K562 (cell line): ENCODE measurements around the gene SMARCB1. TPM values are rescaled to one million over a fixed set of nuclear protein-coding genes. Genes with fewer than 3 reads are reported as not detected.
A peak's percentile ranks its signal among the peaks of the same experiment; 100 is the strongest.

Source experiments
- DNMT1 ChIP-seq: fragments of 450-650 bp; IDR thresholded peaks from 2 replicates; pipeline ENCODE4 v1.6.1; 2016; ENCODE audit warnings: antibody characterized with exemption, mild to moderate bottlenecking
- EP300 ChIP-seq: IDR thresholded peaks from 2 replicates; pipeline ENCODE4 v1.6.1; 2012; ENCODE audit warnings: low read length, improper control_type of control experiment
- FOXP4 ChIP-seq: sonication (generic); formaldehyde crosslinking; IDR thresholded peaks from 2 replicates; pipeline ENCODE4 v1.8.0; 2022; ENCODE audit warnings: mild to moderate bottlenecking, missing genetic modification reagents, borderline replicate concordance
- KDM2B ChIP-seq: fragments of 250-450 bp; sonication (Bioruptor Pico); IDR thresholded peaks from 2 replicates; pipeline ENCODE4 v1.8.0; 2021; ENCODE audit warnings: mild to moderate bottlenecking, moderate library complexity
- MBD2 ChIP-seq: sonication (generic); IDR thresholded peaks from 2 replicates; pipeline ENCODE4 v1.6.1; 2016; ENCODE audit warnings: low read depth, borderline replicate concordance
- PHB2 ChIP-seq: fragments of 450-650 bp; IDR thresholded peaks from 2 replicates; pipeline ENCODE4 v1.6.1; 2017; ENCODE audit warnings: low read depth
- POLR2B ChIP-seq: fragments of 450-650 bp; IDR thresholded peaks from 2 replicates; pipeline ENCODE4 v1.6.1; 2018; ENCODE audit warnings: low read depth; ENCODE audit not compliant: partially characterized antibody
- SIRT6 ChIP-seq: IDR thresholded peaks from one replicate; pipeline ENCODE4 v1.6.1; 2012; ENCODE audit warnings: low read depth, mild to moderate bottlenecking, control low read depth, inconsistent platforms, low read length, moderate library complexity
- STAT6 ChIP-seq: sonication (generic); formaldehyde crosslinking; IDR thresholded peaks from 2 replicates; pipeline ENCODE4 v1.8.1; 2023; ENCODE audit warnings: mild to moderate bottlenecking, missing genetic modification reagents
- TAF9B ChIP-seq: fragments of 450-650 bp; IDR thresholded peaks from 2 replicates; pipeline ENCODE4 v1.6.1; 2018; ENCODE audit warnings: mild to moderate bottlenecking; ENCODE audit not compliant: partially characterized antibody
- THAP7 ChIP-seq: fragments of 250-450 bp; sonication (Bioruptor Pico); IDR thresholded peaks from 2 replicates; pipeline ENCODE4 v1.5.0; 2021
- ZEB2 ChIP-seq: fragments of 450-650 bp; IDR thresholded peaks from 2 replicates; pipeline ENCODE4 v1.6.1; 2016
- ZNF197 ChIP-seq: fragments of 200-800 bp; sonication (Bioruptor generic); IDR thresholded peaks from 2 replicates; pipeline ENCODE4 v1.6.1; 2016; ENCODE audit warnings: low read depth, missing genetic modification characterization, missing compliant biosample characterization
- ZNF217 ChIP-seq: sonication (generic); formaldehyde crosslinking; IDR thresholded peaks from 2 replicates; pipeline ENCODE4 v1.8.0; 2022; ENCODE audit warnings: mild to moderate bottlenecking, missing genetic modification reagents
- ZNF316 ChIP-seq: fragments of 450-650 bp; IDR thresholded peaks from 2 replicates; pipeline ENCODE4 v1.6.1; 2016
- ZNF589 ChIP-seq: fragments of 200-800 bp; sonication (Bioruptor generic); IDR thresholded peaks from 2 replicates; pipeline ENCODE4 v1.6.1; 2016; ENCODE audit warnings: low read depth, missing genetic modification characterization, missing compliant biosample characterization
- ZNF76 ChIP-seq: fragments of 250-450 bp; sonication (Bioruptor Pico); IDR thresholded peaks from 2 replicates; pipeline ENCODE4 v1.4.0; 2020; ENCODE audit warnings: mild to moderate bottlenecking, moderate library complexity, borderline replicate concordance
- polyA plus RNA-seq, 8 experiments: library from polyadenylated mRNA; depleted of rRNA in 4 of 8; stranded (reverse) in 5 of 8; unstranded in 3 of 8; fragments of >200 nt; fragmentation: Nextera tagmentation in 2 of 8; fragmentation: Illumina TruSeq in 1 of 8; extraction: Ambion mirVana in 2 of 8; extraction: Trizol in 1 of 8; gene quantifications; 2 replicates each; pipeline versions ENCODE4 v1.2.1 to v1.2.3, GENCODE V29; 2011 to 2014; ENCODE audit warnings: inconsistent platforms in 1 of 8, missing spikeins in 1 of 8
- total RNA-seq, 7 experiments: library from RNA; depleted of rRNA in 6 of 7; stranded (reverse); fragments of >200 nt in 6 of 7; fragmentation: Illumina TruSeq in 2 of 7; extraction: Trizol in 2 of 7; gene quantifications; 2 replicates each; pipeline versions ENCODE4 v1.2.1 to v1.2.3, GENCODE V29; 2011 to 2021; ENCODE audit warnings: low replicate concordance in 1 of 7

Gene SMARCB1
- total and polyA plus RNA-seq, 9 of the 15 experiments (the other 6 are each of a cell fraction or from before 2014, with no cell fraction given) = 1.2 to 113 (median 65.4) TPM

- TF ChIP-seq DNMT1 = no peak
- TF ChIP-seq EP300 = no peak
- TF ChIP-seq ZNF217 = no peak
- TF ChIP-seq ZNF589 (CRISPR knock-in tag) = no peak
- no peak for TF ChIP-seq ZEB2
- TF ChIP-seq THAP7 (CRISPR knock-in tag) = no peak
- TF ChIP-seq STAT6 (CRISPR knock-in tag) = no peak
- no peak for TF ChIP-seq FOXP4 (CRISPR knock-in tag)
- no peak for TF ChIP-seq ZNF76 (CRISPR knock-in tag)
- TF ChIP-seq ZNF197 (CRISPR knock-in tag) = no peak
- TF ChIP-seq SIRT6 = no peak
- no peak for TF ChIP-seq POLR2B
- no peak for TF ChIP-seq PHB2
- TF ChIP-seq MBD2 = peak; percentile 82
- no peak for TF ChIP-seq TAF9B
- TF ChIP-seq ZNF316 = no peak
- TF ChIP-seq KDM2B (CRISPR knock-in tag) = no peak
Measured at GRCh38 chr22:23838681-23839468, 52.1 kb downstream of the SMARCB1 start, which contains the start of gene DERL3 (continued).
